Fibroblast of lung (primary cell): ENCODE data around the gene AP1S1. TPM values are rescaled to one million over a fixed set of nuclear protein-coding genes. Genes with fewer than 3 reads are reported as not detected.
"Not testable (repeated sequence)": the region's sequence is repeated elsewhere in the genome, so short reads cannot be mapped to it uniquely, and the experiment has no call there.

ENCODE experiments used
- DNase-seq, 2 donors: peaks; one replicate each; pipeline versions ENCODE4 v3.0.0 to v3.0.0-alpha.2; 2010; ENCODE audit warnings: low read depth in 2 of 2
- H2AFZ ChIP-seq: 2 replicates; pipeline ENCODE4 v1.5.1; 2012; ENCODE audit warnings: low read length, control low read depth, inconsistent platforms
- H3K27ac ChIP-seq: 2 replicates; pipeline ENCODE4 v1.5.1; 2011; ENCODE audit warnings: low read length, control low read depth; ENCODE audit not compliant: insufficient read depth
- H3K27me3 ChIP-seq: 2 replicates; pipeline ENCODE4 v1.5.1; 2011; ENCODE audit warnings: mild to moderate bottlenecking, low read length; ENCODE audit not compliant: control insufficient read depth, insufficient read depth
- H3K36me3 ChIP-seq: 2 replicates; pipeline ENCODE4 v1.5.1; 2011; ENCODE audit warnings: low read length; ENCODE audit not compliant: control insufficient read depth, insufficient read depth
- H3K4me1 ChIP-seq: 2 replicates; pipeline ENCODE4 v1.5.1; 2011; ENCODE audit warnings: low read length; ENCODE audit not compliant: control insufficient read depth, insufficient read depth; ENCODE audit errors: extremely low read depth
- H3K4me2 ChIP-seq: 2 replicates; pipeline ENCODE4 v1.5.1; 2011; ENCODE audit warnings: low read length, control low read depth; ENCODE audit not compliant: insufficient read depth; ENCODE audit errors: extremely low read depth
- H3K4me3 ChIP-seq, 4 experiments: fragments of 200-600 bp in 1 of 4; sonication (generic) in 1 of 4; replicated peaks in 1 of 4; 2 replicates each; pipeline ENCODE4 v1.5.1; 2011 to 2016; ENCODE audit warnings: low read length in 4 of 4, low read depth in 3 of 4, mild to moderate bottlenecking in 3 of 4, control low read depth in 2 of 4, inconsistent platforms in 1 of 4, mixed read lengths in 1 of 4; ENCODE audit not compliant: insufficient read depth in 1 of 4; ENCODE audit errors: control extremely low read depth in 1 of 4
- H3K79me2 ChIP-seq: 2 replicates; pipeline ENCODE4 v1.5.1; 2012; ENCODE audit warnings: mild to moderate bottlenecking, low read length, inconsistent platforms; ENCODE audit not compliant: control insufficient read depth, insufficient read depth
- H3K9ac ChIP-seq: 2 replicates; pipeline ENCODE4 v1.5.1; 2011; ENCODE audit warnings: mild to moderate bottlenecking, low read length, control low read depth; ENCODE audit not compliant: insufficient read depth
- H3K9me3 ChIP-seq: 2 replicates; pipeline ENCODE4 v1.5.1; 2012; ENCODE audit warnings: low read depth, low read length; ENCODE audit not compliant: control insufficient read depth, insufficient read depth
- H4K20me1 ChIP-seq: 2 replicates; pipeline ENCODE4 v1.5.1; 2011; ENCODE audit warnings: low read length; ENCODE audit not compliant: control insufficient read depth, insufficient read depth; ENCODE audit errors: extremely low read depth
- CTCF ChIP-seq, 2 donors: IDR thresholded peaks in 1 of 2; conservative IDR thresholded peaks in 1 of 2; 1 replicate in 1 of 2; 2 replicates in 1 of 2; pipeline ENCODE4 v1.5.1; 2011 to 2012; ENCODE audit warnings: low read length in 2 of 2, control low read depth in 1 of 2, inconsistent platforms in 1 of 2, low read depth in 1 of 2, mild to moderate bottlenecking in 1 of 2
- EZH2 ChIP-seq: IDR thresholded peaks from 2 replicates; pipeline ENCODE4 v1.5.1; 2012; ENCODE audit warnings: low read length, control low read depth, mild to moderate bottlenecking; ENCODE audit errors: missing control alignments
- polyA plus RNA-seq, 2 donors: library from polyadenylated mRNA; depleted of rRNA in 1 of 2; stranded (reverse) in 1 of 2; unstranded in 1 of 2; fragments of >200 nt; gene quantifications; 2 replicates each; pipeline ENCODE4 v1.2.1, GENCODE V29; 2011 to 2012; ENCODE audit warnings: missing spikeins in 1 of 2
- total RNA-seq: library from RNA; depleted of rRNA; stranded (reverse); fragments of >200 nt; gene quantifications from 2 replicates; pipeline ENCODE4 v1.2.1, GENCODE V29; 2014

Gene AP1S1
- total and polyA plus RNA-seq, 2 donors (not counting 1 experiment from before 2014, with no cell fraction given), result 128 to 139 TPM

- H3K79me2 ChIP-seq, result no peaks in the 10 kb centered on the region
- DNase-seq, result no peak
Observed at GRCh38 chr7:101197991-101198390, 43.7 kb downstream of the AP1S1 start.

GRCh38 chr7:101198476-101198875 lies 44.2 kb downstream of the AP1S1 start:
- Histone ChIP-seq H3K79me2 (no peaks in the 10 kb centered on the region), H3K4me3 (no peak overlapping the region), H2AFZ (no peak overlapping the region), H3K27me3 (peaks cover 28% of the 10 kb centered on the region), H3K9me3 (no peaks in the 10 kb centered on the region), H3K36me3 (no peaks in the 10 kb centered on the region), H4K20me1 (no peaks in the 10 kb centered on the region), H3K27ac (no peak overlapping the region), H3K9ac (no peak overlapping the region), H3K4me2 (no peak overlapping the region), H3K4me1 (peaks cover 2% of the 10 kb centered on the region)
- TF ChIP-seq EZH2, result no peak
- no peak for TF ChIP-seq CTCF (conservative IDR thresholded peaks at IDR 0.05 in 1 of 2, IDR thresholded peaks at IDR 0.05 in 1 of 2; ENCODE audit: low read depth in 1 of 2, low read length in 2 of 2)
- DNase-seq, result no peak

More at GRCh38 chr7:101197991-101198390, 43.7 kb downstream of the AP1S1 start:
- Histone ChIP-seq H3K27me3 (peaks cover 26% of the 10 kb centered on the region), H3K4me2 (no peak overlapping the region), H3K9ac (no peak overlapping the region), H3K4me1 (peaks cover 2% of the 10 kb centered on the region), H3K27ac (no peak overlapping the region), H4K20me1 (no peaks in the 10 kb centered on the region), H3K4me3 (no peak overlapping the region), H2AFZ (no peak overlapping the region), H3K9me3 (no peaks in the 10 kb centered on the region), H3K36me3 (no peaks in the 10 kb centered on the region)
- TF ChIP-seq CTCF (conservative IDR thresholded peaks at IDR 0.05 in 1 of 2, IDR thresholded peaks at IDR 0.05 in 1 of 2; ENCODE audit: low read depth in 1 of 2, low read length in 2 of 2) (no peak), EZH2 (no peak)

GRCh38 chr7:101199522-101199921 lies 45.2 kb downstream of the AP1S1 start:
- DNase-seq, H3K4me2 ChIP-seq, H4K20me1 ChIP-seq, H3K27ac ChIP-seq, H3K9me3 ChIP-seq, H2AFZ ChIP-seq, H3K79me2 ChIP-seq, H3K9ac ChIP-seq, H3K4me1 ChIP-seq, H3K4me3 ChIP-seq, H3K36me3 ChIP-seq: not testable (repeated sequence)
- peaks cover 28% of the 10 kb centered on the region for H3K27me3 ChIP-seq
